GM13976 (cell line): ENCODE results near the gene TEKT4.
"Not testable (repeated sequence)": the region's sequence is repeated elsewhere in the genome, so short reads cannot be mapped to it uniquely, and the experiment has no call there.

Source experiments
- DNase-seq: peaks from one replicate; pipeline ENCODE4 v3.0.0; 2012; ENCODE audit warnings: low spot score
- in situ Hi-C: fragments of 300-500 bp; cut with MboI; formaldehyde crosslinking; loops from one replicate; pipeline ENCODE4 v1.12.0; 2022; ENCODE audit warnings: low sequenced_read_pairs, mixed read lengths, inconsistent platforms; ENCODE audit not compliant: unreplicated experiment
- TF ChIP-seq, protein P1 (sequence below): IDR thresholded peaks from 2 replicates; pipeline ENCODE4 v1.5.1; 2012; ENCODE audit warnings: borderline replicate concordance, mild to moderate bottlenecking; ENCODE audit not compliant: insufficient read depth; ENCODE audit errors: extremely low read depth, missing control alignments, control extremely low read depth

The TEKT4 gene

DNA sequence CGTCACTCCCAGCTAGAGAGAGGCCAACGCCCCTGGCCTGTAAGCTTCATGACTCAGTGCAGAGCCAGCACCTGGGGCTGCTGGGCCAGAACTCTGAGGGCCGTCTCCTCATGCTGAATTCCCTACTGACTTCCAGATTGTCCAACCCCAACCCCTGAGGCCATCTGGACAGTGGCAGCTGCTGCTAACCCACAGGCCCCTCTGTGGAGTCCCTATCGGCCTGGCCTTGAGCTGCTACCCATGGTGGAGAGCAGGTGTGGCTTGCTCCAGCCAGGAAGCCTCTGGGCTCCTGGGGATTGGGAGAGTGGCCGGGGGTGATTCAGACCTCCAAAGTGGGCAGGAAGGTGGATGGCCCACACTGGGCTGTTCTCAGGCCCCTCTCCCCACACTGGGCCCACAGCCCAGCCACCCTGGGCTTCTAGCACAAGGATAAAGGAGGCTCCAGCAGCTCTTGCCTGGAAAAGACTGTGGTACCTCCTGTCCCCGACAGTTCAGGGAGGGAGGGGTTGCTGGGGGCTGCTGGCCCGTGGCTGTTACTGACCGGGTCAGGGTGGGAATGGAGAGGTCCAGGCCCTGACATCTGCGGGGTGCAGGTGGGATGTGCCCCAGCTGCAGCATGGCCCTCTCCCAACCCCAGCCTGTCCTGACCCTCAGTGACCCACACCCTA lies 8.2 kb downstream of the TEKT4 start:
- DNase-seq: no peak
- in situ Hi-C loops: no loop called here
- TF ChIP-seq, protein P1, sequence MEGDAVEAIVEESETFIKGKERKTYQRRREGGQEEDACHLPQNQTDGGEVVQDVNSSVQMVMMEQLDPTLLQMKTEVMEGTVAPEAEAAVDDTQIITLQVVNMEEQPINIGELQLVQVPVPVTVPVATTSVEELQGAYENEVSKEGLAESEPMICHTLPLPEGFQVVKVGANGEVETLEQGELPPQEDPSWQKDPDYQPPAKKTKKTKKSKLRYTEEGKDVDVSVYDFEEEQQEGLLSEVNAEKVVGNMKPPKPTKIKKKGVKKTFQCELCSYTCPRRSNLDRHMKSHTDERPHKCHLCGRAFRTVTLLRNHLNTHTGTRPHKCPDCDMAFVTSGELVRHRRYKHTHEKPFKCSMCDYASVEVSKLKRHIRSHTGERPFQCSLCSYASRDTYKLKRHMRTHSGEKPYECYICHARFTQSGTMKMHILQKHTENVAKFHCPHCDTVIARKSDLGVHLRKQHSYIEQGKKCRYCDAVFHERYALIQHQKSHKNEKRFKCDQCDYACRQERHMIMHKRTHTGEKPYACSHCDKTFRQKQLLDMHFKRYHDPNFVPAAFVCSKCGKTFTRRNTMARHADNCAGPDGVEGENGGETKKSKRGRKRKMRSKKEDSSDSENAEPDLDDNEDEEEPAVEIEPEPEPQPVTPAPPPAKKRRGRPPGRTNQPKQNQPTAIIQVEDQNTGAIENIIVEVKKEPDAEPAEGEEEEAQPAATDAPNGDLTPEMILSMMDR: no peak

DNA sequence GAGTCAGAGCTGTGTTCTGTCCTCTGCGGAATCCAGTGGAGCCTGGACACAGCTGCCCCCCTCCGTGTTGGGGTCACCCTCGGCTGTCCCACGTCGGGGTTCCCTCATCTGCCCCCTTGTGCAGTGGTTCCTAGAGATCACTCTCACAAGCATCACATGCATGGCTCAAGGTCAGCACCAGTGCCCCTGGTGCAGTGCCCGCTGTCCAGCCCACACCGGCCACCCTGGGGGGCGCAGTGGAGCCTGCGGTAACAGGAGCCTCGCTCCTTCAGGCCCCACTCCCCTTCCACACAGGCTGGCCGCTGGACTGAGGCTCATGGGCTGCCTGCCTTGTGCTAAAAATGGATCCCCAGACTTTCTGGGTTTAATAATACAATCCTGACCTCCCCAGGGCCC lies 8.8 kb downstream of the TEKT4 start:
- no peak for DNase-seq
- in situ Hi-C loops: no loop called here
- TF ChIP-seq, protein P1: no peak

DNA sequence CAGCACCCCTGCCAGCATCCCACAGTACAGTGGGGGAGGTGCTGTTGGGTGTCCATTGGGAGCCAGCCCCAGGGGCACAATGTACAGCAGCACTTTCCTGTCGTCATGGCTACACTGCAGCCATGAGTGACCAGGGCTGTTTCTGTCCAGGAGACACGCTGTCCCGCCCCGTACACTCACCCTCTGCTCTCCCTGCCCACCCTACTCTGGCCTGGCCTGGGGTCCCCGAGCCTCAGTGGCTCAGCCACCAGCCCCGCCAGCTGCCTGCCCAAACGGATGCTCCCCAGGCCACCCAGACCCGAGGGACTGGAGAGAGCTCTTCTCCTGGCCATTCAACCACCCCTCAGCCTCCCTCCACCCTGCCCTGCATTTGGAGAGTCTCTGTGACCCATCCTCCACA lies 9.3 kb downstream of the TEKT4 start:
- in situ Hi-C loops: no loop called here
- DNase-seq: no peak
- TF ChIP-seq, protein P1: no peak

DNA sequence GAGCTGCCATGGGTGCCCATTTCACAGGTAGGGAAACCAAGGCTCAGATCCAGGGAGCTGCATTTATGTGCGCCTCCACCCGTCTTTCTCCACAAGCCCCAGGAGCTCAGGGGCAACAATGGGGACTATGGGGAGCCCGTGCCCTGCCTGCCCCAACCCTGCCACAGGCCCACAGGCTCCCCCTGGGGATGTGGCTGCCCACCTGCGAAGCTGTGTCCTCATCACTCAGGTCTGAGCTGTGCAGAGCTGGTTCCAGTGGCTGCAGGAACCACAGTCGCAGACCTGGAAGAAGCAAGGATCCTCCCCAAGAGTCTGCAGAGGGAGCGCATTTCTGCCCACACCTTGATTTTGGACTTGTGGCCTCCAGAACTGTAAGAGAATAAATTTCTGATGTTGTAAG lies 9.8 kb downstream of the TEKT4 start:
- DNase-seq: no peak
- in situ Hi-C loops: no loop called here
- TF ChIP-seq, protein P1: no peak

DNA sequence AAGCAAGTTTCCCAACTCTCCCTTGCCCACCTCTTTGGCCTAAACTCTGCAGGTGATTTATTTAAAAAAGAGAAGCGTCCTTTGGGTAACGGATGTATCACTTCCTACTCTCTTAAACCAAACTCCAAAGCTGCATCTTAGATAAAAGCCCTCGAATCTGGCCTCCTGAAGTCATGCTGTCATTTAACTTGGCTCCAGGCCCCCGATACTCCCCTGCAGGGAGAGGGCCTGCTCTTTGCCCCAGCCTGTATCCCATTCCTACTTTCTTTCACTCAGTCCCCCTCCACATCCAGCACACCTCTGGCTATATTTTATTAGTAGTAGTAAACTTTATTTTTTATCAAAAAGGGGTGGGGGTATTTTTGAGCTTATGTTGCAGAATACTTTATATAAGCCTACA lies 19.0 kb downstream of the TEKT4 start:
- TF ChIP-seq, protein P1: no peak
- DNase-seq: no peak
- in situ Hi-C loops: no loop called here

DNA sequence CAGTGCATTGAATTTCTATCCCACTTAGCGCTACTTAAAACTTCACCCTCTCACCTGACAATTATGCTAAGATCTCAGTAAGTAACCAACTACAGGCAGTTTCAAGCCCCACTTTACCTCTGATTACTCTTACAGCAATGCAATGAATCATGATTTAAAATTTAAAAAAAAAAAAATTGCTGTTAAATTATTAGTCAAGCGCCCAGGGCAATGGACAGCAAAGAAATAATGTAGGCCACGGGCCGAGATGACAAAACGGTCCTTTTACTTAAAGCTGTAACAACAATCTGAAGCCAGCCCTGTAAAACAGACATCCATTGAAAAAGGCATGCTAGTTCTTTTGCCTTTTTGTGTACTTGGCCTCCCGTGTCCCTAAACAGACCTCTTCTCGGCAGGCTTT lies 24.0 kb downstream of the TEKT4 start:
- DNase-seq, in situ Hi-C loops: not testable (repeated sequence)

DNA sequence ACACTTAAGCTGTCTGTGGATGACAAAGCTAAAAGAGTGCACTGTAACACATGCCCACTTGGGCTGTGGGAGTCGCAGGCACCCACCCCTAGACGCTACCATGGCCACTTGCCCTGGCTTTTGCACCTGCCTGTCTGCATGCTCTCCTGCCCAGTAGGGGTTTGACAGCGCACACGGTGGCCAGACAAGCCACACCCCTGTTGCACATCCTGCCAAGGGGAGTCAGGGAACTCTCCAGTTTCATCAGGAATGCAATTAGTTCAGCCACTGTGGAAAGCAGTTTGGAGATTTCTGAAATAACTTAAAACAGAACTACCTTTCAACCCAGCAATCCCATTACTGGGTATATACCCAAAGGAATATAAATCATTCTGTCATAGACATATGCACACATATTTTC lies 35.7 kb downstream of the TEKT4 start:
- in situ Hi-C loops, DNase-seq: not testable (repeated sequence)

DNA sequence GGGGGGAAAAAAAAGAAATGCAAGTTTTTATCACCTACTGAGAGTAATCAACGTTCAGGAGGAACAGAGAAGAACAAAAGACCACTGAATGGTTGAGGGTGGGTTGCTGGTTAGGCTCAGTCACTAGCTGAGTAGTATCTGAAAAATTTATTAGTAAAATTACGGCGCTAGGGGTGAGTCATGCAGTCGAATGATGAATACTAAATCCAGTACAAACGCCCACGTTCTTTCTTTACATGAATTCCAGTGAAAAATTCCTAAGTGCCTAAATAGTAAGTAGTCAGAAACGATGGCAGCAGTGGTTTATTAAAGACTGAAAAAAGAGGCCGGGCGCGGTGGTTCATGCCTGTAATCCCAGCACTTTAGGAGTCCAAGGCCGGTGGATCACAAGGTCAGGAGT lies 52.0 kb downstream of the TEKT4 start:
- no peak for DNase-seq
- in situ Hi-C loops: no loop called here
- TF ChIP-seq, protein P1: no peak

DNA sequence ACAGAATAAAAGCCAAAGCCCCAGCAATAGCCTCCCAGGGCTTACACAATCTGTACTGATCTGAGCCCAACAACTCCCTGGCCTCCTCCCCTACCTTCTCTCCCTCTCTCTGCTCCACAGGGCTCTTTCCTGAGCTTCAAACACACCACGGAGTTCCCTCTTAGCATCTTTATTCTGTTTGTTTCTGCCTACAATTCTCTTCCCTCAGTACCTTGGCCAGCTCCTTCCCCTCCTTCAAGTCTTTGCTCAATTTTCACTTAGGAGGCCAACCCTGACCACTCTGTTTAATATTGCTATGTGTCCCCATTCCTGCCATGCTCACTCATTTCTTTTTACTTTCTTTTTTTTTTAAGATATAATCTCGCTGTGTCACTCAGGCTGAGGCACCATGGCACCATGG lies 53.8 kb downstream of the TEKT4 start:
- in situ Hi-C loops, DNase-seq: not testable (repeated sequence)
